Measurements from ENCODE around the gene HECTD4. TPM values are rescaled to one million over a fixed set of nuclear protein-coding genes. Genes with fewer than 3 reads are reported as not detected.
"Not testable (repeated sequence)": the region's sequence is repeated elsewhere in the genome, so short reads cannot be mapped to it uniquely, and the experiment has no call there.

The HECTD4 gene
- total RNA-seq, 2 donors from 2014 or later: 23.3 to 45.2 TPM

GRCh38 chr12:112159146-112159541 is 223.1 kb downstream of the HECTD4 start:
- no peak for ATAC-seq
- intact Hi-C loops (cut with DNase I): no loop called here
- no peak for DNase-seq

GRCh38 chr12:112158461-112159145 is 223.6 kb downstream of the HECTD4 start:
- intact Hi-C loops (cut with DNase I); H3K36me3 ChIP-seq (replicated peaks in 1 of 2; ENCODE audit: insufficient read depth in 1 of 2, low read depth in 2 of 2); ATAC-seq; H3K4me3 ChIP-seq; H3K27ac ChIP-seq; DNase-seq; H3K4me1 ChIP-seq; H3K27me3 ChIP-seq; H3K9me3 ChIP-seq: not testable (repeated sequence)
- WGBS, 2 donors: 91 to 98% methylated on average over 5 to 9 of the region's 11 CpGs

More at GRCh38 chr12:112159146-112159541, 223.1 kb downstream of the HECTD4 start:
- Histone ChIP-seq H3K9me3 (no peaks in the 10 kb centered on the region), H3K4me3 (no peak overlapping the region), H3K27ac (no peak overlapping the region), H3K36me3 (replicated peaks in 1 of 2; ENCODE audit: insufficient read depth in 1 of 2, low read depth in 2 of 2) (peaks cover 0 to 5% of the 10 kb centered on the region in 2 donors), H3K4me1 (no peaks in the 10 kb centered on the region), H3K27me3 (no peaks in the 10 kb centered on the region)
- 98 to 100% methylated on average over 3 to 6 of the region's 6 CpGs for WGBS, 2 donors
- TF ChIP-seq CTCF (IDR thresholded peaks at IDR 0.05) (no peak), POLR2A (IDR thresholded peaks at IDR 0.05) (no peak)

GRCh38 chr12:112153893-112154219 is 228.4 kb downstream of the HECTD4 start:
- intact Hi-C loops (cut with DNase I): no loop called here
- no peak for ATAC-seq
- DNase-seq: peak in 1 of 4 donors; percentile 0
- Histone ChIP-seq H3K27ac (no peak overlapping the region), H3K36me3 (replicated peaks in 1 of 2; ENCODE audit: insufficient read depth in 1 of 2, low read depth in 2 of 2) (peaks cover 7 to 19% of the 10 kb centered on the region in 2 donors), H3K4me3 (no peak overlapping the region), H3K4me1 (no peaks in the 10 kb centered on the region), H3K9me3 (no peaks in the 10 kb centered on the region), H3K27me3 (no peaks in the 10 kb centered on the region)
- no peak for TF ChIP-seq POLR2A (IDR thresholded peaks at IDR 0.05)
- TF ChIP-seq CTCF (IDR thresholded peaks at IDR 0.05): no peak
- 92 to 94% methylated on average over 8 of the region's 8 CpGs for WGBS, 2 donors

- 79 to 81% methylated on average over 7 to 8 of the region's 11 CpGs for WGBS, 2 donors
- no peaks in the 10 kb centered on the region for H3K27me3 ChIP-seq
- peak in 1 of 4 donors; percentile 6 for DNase-seq
Measured at GRCh38 chr12:112153181-112153892, 228.9 kb downstream of the HECTD4 start.

More at GRCh38 chr12:112153181-112153892, 228.9 kb downstream of the HECTD4 start:
- Histone ChIP-seq H3K4me1 (no peaks in the 10 kb centered on the region), H3K27ac (no peak overlapping the region), H3K4me3 (no peak overlapping the region), H3K36me3 (replicated peaks in 1 of 2; ENCODE audit: insufficient read depth in 1 of 2, low read depth in 2 of 2) (peaks cover 7 to 21% of the 10 kb centered on the region in 2 donors), H3K9me3 (no peaks in the 10 kb centered on the region)
- intact Hi-C loops (cut with DNase I): no loop called here
- ATAC-seq: no peak
- TF ChIP-seq POLR2A (IDR thresholded peaks at IDR 0.05): no peak
- no peak for TF ChIP-seq CTCF (IDR thresholded peaks at IDR 0.05)

Measured in body of pancreas (tissue), 4 donors.